ENCODE data around the gene SPATA12.

DNA sequence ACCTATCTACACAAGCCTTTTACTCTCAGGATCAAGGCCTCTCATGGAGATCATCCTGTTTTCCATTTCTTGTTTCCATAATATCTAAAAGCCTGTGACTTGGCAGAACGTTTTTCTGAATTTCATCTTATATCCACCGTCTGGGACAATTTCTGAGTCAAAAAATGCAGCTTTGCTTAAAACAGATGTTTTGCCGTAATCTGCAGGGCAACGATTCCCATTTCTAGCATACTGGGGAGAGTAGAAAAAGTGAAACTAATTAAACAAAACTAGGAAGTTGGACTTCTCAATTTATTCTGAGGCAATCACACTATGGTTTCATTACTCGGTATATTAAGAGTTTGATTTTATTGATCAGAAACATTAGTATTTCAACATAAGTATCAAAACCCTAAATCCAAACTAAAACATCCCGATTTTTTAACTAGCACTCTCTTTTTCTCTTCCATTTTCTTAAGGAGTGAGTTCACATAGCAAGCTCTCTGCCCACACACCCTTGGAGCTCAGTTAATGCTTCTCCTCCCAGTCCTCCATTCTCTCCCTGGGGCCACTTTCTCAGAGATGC is 33.6 kb downstream of the SPATA12 start:
- TF ChIP-seq, protein P1, sequence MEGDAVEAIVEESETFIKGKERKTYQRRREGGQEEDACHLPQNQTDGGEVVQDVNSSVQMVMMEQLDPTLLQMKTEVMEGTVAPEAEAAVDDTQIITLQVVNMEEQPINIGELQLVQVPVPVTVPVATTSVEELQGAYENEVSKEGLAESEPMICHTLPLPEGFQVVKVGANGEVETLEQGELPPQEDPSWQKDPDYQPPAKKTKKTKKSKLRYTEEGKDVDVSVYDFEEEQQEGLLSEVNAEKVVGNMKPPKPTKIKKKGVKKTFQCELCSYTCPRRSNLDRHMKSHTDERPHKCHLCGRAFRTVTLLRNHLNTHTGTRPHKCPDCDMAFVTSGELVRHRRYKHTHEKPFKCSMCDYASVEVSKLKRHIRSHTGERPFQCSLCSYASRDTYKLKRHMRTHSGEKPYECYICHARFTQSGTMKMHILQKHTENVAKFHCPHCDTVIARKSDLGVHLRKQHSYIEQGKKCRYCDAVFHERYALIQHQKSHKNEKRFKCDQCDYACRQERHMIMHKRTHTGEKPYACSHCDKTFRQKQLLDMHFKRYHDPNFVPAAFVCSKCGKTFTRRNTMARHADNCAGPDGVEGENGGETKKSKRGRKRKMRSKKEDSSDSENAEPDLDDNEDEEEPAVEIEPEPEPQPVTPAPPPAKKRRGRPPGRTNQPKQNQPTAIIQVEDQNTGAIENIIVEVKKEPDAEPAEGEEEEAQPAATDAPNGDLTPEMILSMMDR (IDR thresholded peaks at IDR 0.05; ENCODE audit: insufficient read depth, low read length, poor library complexity, severe bottlenecking): no peak
- TF ChIP-seq EZH2phosphoT487 (conservative IDR thresholded peaks at IDR 0.05; ENCODE audit: low read length): no peak
